SIG-M5 treated with dmso at 0.1 percent for 504 hours (cell line): ENCODE results near the gene KRT80.

Experiments
- DNase-seq: peaks from one replicate; lab custom pipeline; 2025; ENCODE audit not compliant: unreplicated experiment; lab: John Stamatoyannopoulos, UW

Gene KRT80

DNA sequence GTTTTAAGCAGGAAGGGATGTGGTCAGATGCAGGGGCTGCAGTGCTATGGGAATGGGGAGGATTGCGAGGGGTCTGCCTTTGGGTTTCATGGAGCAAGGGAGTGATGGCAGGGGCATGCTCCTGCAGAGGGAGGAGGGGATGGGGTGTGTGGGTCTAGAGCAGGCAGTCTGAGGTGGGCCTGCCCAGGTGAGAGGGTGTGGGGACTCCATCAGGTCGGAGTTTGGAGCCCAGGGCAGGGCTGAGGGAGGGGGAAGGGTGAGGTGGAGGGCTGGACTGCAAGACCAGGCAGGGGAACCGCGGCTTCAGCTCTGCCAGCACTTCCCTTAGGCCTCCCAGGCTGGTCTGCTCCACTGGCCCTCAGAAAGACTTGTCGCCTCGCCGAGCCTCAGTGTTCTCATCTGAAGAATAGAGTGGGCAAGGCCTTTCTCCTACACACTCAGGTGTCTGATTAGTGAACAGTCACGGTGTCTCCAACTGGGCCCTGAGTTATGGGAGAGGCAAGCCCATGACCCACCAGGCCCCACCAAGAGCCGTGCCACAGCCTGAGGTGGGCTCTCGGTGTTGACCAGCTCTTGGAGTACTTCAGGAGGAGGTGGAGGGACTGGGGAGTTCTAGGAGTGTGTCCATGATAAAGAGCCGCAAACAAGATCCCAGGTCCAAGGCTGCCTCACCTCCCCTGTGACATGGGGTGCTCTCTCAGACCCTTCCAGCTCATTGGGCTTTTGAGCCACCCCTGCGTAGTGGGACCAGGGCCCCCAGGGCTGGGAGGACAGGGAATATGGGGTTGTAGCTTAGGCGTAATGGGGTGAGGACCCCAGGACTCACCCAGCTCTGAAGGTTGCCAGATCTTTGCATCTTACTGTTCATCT lies 20.1 kb upstream of the KRT80 start:
- DNase-seq = no peak

DNA sequence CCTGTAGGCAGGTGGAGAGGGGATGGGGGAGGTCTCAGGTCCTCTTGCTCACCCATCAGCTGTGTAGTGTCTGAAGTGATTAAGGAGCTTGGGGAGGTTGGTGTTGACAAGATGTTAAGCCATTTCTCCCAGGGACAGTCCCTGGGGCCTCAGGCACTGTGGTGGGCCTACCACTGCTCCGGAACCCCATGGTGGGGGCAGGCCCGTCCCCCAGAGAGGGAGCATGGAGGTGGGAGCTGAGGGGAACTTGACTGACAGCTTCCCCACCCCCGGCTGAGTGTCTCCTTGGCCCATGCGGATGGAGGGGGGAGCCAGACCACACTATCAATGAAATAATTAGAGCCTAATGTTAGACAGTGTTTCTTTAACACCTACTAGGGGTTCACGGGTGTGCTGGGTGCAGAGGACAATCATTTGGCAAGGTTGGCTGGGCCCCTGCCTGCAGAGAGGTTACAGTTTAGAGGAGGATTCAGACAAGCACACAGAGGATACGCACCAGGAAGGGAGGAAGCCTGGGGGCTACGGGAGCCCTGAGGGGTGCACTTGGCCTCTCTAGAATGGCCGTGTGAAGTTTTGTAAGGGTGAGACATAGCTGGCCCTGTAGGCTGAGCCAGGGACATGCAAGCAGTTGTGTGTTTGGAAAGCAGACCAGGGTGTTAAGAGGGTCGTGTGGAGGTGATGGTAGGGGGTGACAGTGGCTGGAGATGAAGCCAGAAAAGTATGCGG lies 19.3 kb upstream of the KRT80 start:
- no peak for DNase-seq

DNA sequence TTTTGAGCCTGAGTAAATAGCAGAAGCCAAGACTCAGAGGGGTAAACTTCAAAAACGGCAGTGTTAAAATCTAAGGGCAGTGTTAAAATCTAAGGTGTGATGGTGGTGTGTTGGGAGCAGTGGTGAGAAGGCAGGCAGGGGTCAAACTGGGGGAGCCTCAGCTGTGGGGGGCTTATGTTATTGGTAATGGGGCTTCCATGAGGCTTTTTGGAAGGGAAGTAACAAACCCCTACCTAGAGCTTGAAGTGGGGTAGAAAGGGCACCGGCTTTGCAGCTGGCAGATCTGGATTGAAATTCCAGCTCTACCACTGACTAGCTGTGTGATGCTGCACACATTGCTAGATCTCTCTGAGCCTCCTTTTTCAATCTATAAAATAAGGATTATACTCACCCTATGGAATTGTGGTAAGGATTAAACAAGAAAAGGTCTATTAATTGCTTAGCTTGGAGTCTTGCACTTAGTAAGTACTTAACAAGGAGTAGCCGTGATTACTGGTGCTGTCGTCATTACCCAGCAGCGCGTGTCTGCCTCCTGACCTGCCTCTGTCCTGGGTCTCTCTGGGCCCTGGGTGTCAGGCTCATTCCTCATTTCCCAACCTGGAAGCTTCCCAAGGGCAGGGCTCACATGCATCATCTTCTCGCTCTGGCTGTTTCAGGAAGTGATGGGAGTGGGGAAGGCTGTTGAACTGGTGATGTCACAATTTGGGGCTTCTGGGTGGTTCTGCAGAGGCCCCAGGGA lies 18.5 kb upstream of the KRT80 start:
- no peak for DNase-seq

DNA sequence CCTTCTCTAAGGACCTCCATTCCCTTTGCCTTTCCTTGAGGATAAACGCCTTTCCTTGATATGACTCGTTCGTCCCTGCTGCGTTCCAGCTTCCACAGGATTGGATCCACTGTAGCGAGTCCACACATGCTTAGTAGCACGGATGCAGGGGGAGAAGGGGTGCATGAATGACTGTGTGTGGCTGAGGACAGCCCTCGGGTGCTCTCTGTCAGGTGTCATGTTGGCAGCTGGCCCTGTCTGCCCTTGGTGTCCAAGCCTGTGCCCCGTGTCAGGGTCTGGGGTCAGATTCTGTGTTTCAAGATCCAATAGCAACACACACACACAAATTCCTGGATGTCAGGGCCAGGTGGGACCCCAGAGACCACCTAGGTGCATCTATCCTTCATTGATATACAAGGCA lies 17.5 kb upstream of the KRT80 start:
- no peak for DNase-seq

DNA sequence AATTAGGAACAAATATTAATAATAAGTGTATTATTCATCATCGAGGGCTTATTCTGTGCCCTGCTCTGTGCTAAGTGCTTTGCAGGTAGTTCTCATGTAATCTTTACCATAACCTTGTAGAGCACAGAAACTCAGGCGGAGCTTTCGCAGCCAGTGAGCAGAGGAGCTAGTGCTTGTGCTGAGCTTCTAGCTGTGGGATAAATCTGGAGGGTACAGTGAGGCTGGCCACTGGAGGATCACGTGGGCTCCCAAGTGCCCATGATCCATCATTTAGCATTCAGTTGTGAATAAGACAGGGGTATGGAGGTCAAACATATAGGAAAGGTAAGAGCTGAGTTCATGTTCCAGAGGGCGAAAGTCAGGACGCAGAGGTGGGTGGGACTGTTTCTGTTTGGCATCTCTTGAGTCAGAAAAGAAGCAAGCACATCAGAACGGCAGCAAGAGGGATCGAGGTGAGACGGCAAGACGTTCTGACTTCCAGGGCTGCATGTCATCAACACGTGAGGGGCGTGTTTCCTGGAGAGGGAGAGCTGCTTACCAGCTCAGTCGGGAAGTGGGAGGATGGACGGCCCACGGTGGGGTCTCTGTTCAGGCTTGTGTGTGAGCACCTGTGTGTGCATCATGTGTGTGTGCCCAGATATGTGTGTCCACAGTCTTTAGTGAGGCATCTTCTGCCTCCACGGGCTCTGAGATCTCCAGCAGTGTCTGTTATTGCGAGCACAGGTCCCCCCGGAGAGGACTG lies 16.8 kb upstream of the KRT80 start:
- no peak for DNase-seq

DNA sequence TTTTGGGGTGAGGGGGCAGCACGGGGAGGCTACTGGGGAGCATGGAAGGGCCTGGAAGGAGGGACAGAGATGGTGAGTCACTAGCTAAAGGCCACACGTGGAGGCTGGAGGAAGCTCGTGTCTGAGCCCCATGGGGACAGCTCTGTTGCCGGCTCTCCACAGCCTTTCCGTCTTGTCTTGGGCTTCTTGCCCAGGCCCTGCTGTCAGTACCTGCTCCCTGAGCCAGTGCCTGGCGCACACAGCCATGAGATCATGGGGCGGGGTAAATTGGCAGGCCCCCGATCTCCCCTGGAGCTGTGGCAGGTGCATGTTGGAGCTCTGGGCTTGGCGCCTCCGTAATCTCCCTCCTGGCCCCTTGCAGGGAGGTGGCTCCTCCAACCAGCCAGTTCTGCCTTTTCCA lies 16.1 kb upstream of the KRT80 start:
- DNase-seq = no peak

DNA sequence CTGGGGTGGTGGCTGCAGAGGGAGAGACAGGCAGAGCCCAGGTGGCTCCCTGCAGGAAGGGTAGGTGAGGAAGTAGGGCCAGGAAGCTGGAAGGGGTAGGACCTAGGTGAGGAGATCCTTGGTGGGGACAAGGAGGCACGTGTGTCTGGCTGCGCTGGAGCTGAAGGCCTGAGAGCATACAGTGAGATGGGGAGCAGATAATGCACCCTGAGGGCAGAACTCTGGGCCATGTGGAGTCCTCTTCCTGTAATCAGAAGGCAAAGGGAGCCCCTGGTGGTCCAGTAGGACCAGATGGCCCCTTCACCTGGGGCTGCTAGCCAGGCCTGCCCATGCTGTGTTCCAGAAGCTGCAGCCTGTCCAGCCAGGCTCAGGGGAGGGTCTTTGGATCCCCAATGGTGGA lies 15.3 kb upstream of the KRT80 start:
- no peak for DNase-seq

DNA sequence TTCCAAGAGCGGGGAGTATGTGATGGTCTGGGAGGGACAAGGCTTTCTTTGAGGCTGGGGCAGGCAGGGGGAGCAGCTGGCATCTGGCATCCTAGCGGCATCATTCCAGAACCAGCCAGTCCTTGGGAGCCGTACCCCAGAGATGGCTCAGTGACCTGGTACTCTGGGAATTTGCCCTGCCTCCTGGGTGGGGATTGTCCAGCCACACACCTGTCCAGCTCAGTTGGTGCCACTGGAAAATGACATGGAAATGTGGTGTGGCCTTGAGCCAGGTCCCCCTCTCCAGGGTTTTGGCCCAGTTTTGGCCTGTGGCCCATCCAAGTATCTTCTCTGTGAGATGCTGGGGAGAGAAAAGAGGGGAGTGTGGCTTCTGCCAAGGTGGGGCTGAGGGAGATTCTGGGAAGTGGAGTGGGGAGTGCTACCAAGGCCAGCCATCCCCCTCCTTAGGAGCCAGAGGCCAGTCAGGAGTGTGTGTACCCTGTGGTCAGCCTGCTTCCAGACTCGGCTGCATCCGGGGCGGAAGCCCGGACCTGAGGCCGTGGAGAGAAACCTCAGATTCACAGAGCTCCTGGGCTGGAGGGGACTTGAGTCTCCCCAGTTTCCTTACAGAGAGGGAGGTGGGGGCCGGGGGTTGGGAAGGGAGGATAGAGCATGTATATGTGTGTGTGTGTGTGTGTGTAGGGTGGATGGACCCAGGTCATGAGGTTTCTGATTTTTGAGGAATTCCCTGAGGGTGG lies 14.7 kb upstream of the KRT80 start:
- no peak for DNase-seq

DNA sequence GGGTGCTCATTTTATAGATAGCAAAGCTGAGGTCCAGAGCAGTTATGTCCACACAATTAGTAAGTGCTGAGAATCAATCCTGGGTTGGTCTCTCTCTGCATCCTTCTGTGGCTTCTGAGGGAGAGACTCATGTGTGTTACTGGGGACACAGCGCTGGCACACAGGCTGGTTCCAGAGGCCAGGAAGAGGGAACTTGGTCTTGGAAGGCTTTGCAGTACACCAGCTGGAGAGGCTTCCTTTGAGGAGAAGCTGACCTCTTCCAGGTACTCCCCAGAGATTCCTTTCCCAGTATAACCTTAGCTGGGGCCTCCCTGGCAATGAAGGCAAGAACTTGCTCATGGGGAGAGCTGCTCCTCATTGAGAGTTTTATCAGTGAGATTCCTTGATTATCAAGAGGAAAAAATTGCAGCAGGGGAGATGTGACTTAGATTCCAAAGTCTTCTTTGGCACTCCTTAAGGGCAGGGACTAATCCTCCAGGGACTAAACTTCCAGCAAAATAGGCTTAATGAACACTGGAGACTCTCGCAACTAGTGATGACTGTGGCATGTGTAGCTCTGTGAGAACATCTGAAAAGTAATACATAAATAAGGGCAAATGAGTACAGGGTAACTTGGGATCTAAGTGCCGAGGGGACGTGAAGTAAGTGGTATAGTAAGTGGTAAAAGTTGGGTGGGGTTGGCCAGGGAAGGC lies 13.9 kb upstream of the KRT80 start:
- no peak for DNase-seq

DNA sequence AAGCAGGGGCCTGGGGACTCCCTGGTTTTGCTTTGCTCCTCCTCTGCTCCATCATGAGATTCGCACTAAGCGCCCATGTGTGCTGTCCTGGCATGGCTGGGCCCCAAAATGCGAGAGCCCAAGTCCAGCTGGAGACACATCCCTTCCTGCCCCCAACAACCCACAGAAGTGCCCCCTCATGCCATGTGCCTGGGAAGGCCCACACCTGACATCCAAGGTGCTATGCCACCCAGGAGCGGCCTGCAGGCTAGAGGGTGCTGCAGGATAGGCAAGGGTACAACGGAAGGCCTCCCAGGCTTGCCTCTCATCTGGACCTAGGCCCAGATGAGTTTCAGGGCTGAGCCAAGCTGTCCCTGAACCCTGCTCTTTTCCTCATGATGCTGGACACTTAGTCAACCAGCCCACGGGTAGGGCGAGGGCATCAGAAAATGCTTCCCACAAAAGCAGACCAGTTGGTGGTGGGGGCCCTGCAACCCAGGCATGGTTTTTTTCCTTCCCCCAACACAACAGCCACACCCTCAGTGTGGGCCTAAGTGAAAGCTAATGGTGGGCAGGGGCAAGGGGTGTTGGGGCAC lies 13.2 kb upstream of the KRT80 start:
- DNase-seq = no peak

DNA sequence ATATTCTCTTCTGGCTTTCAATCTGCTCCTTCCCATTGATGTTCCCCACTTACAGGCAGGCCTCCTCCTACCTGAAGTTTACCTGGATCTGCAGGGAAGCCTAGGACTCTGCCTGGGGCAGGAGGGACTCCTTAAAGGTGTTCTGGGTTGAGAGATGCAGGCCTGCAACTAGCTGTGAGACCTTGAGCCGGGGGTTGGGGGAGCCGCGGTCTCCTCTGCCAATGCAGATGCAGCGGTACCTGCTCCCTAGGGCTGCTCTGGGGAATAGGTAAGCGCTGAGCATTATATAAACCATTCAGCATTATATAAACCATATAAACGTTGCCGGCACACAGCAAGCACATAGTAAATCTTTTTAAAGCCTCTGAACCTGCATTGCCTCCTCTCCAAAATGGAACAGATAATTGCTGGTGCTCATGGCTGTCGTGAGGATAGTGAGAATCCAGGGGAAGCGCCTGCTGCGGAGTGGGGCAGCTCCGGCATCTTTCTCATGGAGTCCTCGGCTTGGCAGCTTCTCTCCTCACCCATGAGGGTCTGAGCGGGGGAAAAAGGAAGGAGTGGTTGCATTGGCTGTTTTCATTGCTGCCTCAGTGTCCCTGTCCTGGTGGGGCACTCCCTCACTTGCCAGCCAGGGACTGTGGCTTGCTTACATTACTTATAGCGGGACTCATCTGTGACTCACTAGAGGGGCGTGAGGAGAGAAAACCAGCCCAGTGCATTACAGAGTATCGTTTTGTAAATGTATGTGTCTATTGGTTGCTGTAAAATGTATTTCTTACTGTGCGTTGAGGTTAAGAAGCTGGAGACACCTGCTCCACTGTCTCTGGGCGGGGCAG lies 12.5 kb upstream of the KRT80 start:
- no peak for DNase-seq

DNA sequence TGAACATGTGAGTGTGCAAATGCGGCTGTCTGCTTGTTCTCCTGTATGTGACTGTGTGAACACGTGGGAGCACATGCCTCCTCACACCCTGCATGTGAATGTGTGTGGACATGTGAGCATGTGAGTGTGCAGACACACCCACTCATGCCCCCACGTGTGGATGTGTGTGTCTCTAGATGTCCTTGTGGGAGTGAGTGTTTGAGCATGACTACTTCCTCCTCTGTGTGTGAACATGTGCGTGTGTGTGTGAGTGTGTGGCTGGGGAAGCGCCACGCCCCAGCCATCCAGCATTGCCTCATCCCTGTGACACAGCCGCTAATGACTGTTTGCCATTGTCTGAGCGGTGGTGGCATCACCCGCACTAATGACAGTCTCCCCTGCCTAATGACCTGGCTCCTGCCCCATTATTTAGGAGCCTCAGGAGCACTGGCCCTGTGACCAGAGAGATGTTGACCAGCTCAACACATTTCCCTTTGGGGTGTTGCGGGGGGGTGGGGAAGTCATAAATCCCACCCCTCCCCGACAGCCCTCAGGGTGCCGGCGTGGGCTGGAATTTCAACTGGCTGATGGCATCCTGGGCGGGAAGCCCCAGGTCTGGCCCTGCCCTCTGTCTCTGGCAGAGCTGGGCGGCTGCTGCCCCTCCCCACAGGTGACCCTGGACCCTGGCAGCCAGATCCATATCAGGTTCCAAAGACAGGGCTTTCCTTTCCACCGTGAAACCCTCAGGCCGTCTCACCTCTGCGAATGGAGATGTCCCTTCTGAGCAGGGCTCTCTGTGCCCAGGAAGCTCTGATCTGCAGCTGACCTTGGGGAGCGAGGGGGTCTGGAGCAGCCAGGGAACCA lies 11.5 kb upstream of the KRT80 start:
- DNase-seq = peak; percentile 99

DNA sequence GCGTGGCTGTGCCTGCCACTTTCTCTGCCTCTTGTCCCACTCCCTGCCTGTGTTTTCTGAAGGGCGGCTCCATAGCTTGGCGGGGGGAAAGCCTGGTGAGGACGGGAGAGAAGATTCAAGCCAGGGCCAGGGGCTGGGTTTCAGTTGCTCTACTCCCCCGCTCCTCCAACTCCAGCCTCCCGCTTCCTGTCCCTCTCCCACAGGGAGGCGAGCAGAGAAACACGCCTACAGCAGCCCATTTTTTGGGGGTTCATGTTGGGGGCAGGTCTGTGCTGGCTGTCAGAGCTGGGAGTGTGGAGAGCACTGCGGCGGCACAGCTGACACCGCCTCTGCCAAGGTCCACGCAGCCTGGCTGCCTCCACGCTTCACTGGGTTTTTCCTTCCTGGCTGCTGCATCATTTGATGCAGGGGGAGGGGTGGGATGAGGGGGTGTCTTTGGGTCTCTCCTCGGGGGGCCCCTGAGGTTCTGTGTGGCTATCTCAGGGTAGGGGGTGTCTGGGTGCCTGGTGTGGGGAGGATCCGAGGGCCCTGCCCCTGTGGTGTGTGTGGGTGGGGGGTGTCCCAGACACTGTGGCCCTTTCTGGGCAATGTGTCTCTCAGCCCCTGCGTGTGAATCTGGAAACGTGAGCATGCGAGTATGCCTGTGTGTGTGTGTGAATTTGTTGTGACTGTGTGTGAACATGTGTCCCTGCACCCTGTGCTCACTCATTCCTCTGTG lies 10.7 kb upstream of the KRT80 start:
- DNase-seq = no peak

DNA sequence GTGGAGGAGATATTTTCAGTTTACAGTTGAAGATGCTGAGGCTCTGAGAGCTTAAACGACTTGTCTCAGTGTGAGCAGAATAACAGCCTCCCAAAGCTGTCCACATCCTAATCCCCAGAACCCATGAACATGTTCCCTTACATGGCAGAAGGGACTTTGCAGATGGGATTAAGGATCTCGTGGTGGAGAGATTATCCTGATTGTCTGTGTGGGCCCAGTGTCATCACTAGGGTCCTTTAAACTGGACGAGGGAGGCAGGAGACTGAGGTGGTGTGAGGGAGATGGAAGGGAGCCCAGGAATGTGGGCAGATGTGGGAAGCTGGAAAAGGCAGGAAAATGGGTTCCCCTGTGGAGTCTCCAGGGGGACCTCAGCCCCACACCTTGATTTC lies 9.6 kb upstream of the KRT80 start:
- no peak for DNase-seq

DNA sequence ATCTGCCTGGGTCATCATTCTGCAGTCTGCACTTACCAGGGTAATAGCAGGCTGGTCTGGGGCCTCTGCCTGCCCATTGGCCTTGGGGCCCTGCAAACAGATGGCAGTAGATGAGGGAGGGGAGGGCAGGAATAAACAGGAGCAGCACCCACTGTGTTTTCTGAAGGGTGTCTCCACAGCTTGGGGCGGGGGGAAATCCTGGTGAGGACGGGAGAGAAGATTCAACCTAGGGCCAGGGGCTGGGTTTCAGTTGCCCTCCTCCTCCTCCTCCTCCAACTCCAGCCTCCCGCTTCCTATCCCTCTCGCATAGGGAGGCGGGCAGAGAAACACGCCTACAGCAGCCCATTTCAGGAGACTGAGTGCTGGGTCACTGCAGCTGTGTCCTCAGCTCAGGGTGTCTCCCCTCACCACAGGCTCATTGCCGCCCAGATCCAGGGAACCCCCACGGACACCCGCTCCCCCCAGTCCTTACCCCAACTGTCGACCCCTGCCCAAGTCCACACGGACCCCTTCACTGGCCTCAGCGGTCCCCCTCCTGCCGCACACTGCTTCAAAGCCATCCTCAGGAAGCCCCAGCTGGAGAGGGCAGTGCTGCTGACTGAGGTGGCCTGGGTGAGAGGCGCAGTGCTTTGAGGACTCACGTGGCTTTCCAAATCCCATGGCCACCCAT lies 9.1 kb upstream of the KRT80 start:
- DNase-seq = no peak

DNA sequence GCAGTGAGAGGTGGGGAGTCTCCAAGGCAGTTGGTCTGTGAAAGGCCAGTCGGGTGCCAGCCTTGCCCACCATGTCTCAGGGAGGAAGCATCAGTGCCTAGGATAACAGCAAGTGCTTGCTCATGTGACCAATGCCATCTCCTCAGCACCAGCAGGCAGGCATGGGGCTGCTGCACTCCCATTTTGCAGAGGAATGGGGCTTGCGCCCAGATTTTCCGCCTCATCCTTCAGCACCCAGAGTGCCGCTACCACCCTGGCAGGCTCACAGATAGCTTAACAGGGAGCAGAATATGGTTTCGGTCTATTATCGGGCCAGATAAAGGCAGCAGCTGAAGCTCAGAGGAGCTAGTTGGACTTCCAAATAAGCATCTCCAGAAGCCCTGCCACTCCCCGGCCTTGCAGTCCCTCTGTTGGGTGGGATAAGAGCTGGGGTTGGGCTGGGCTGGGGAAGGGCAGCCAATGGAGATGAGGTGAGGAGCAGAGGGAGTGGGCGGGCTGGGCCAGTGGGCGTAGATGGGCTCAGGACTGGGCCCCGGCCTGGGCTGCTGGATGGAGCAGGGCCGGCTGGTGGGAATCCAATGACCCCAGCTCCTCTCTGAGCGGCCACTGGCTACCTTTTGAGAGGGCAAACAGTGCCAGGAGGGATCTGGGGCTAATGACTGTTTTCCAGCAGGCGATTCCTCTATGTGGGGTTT lies 8.4 kb upstream of the KRT80 start:
- no peak for DNase-seq
